Measurements from ENCODE around the gene EFCAB11.

- TF ChIP-seq POLR2AphosphoS5 (IDR thresholded peaks at IDR 0.05) (no peak), CTCF (IDR thresholded peaks at IDR 0.05) (no peak), POLR2A (IDR thresholded peaks at IDR 0.05) (no peak)
Observed at GRCh38 chr14:89902881-89903280, 51.6 kb downstream of the EFCAB11 start.

Measured in breast epithelium (tissue), 3 donors.